Measurements from ENCODE around the gene TUBA4B.

The TUBA4B gene

GRCh38 chr2:219250049-219250781 lies 2.8 kb upstream of the TUBA4B start:
- ChIA-PET POLR2A (interaction anchor here (0.6 to 3.3 kb wide), 7 partner anchors 21 to 204 kb away, joined by 3 to 13 read pairs (median 4); partner anchors contain the start of genes ANKZF1, ATG9A and DNAJB2), CTCF (interaction anchor here (1.3 to 6.3 kb wide), 6 partner anchors 26 to 80 kb away, joined by 3 to 67 read pairs (median 6); partner anchors contain the start of genes ABCB6 and DNAJB2)
- TF ChIP-seq CTCF (IDR thresholded peaks at IDR 0.05; ENCODE audit: insufficient read depth, low read length, missing control alignments): no peak
- no peak overlapping the region for H3K4me3 ChIP-seq (ENCODE audit: low read depth, low read length)
- DNase-seq (ENCODE audit: low read depth, low spot score): no peak

GRCh38 chr2:219251656-219252055 lies 1.4 kb upstream of the TUBA4B start:
- no peak overlapping the region for H3K4me3 ChIP-seq (ENCODE audit: low read depth, low read length)
- DNase-seq (ENCODE audit: low read depth, low spot score): no peak
- TF ChIP-seq CTCF (IDR thresholded peaks at IDR 0.05; ENCODE audit: insufficient read depth, low read length, missing control alignments): no peak
- ChIA-PET CTCF (interaction anchor here (0.5 to 6.3 kb wide), 10 partner anchors 10 to 132 kb away, joined by 3 to 67 read pairs (median 3); partner anchors contain the start of gene DNAJB2), POLR2A (interaction anchor here (0.7 to 1.4 kb wide), 4 partner anchors 14 to 34 kb away, joined by 3 read pairs; no protein-coding TSS in a partner anchor)

GRCh38 chr2:219252084-219252483 lies 959 bp upstream of the TUBA4B start:
- POLR2A ChIA-PET: interaction anchor here (0.7 to 1.4 kb wide), 3 partner anchors 14 to 43 kb away, joined by 3 read pairs; no protein-coding TSS in a partner anchor
- H3K4me3 ChIP-seq (ENCODE audit: low read depth, low read length): no peak overlapping the region
- no peak for DNase-seq (ENCODE audit: low read depth, low spot score)
- no peak for TF ChIP-seq CTCF (IDR thresholded peaks at IDR 0.05; ENCODE audit: insufficient read depth, low read length, missing control alignments)
- CTCF ChIA-PET: interaction anchor here (1.3 to 6.3 kb wide), 7 partner anchors 24 to 132 kb away, joined by 3 to 67 read pairs (median 4); partner anchors contain the start of gene DNAJB2

- CTCF ChIA-PET: interaction anchor here (1.4 to 6.3 kb wide), 5 partner anchors 24 to 133 kb away, joined by 3 to 67 read pairs (median 7); partner anchors contain the start of gene DNAJB2
- POLR2A ChIA-PET: interaction anchor here (0.6 to 1.4 kb wide), 4 partner anchors 15 to 156 kb away, joined by 3 to 5 read pairs (median 4); no protein-coding TSS in a partner anchor
- TF ChIP-seq CTCF (IDR thresholded peaks at IDR 0.05; ENCODE audit: insufficient read depth, low read length, missing control alignments): no peak
- no peak for DNase-seq (ENCODE audit: low read depth, low spot score)
- H3K4me3 ChIP-seq (ENCODE audit: low read depth, low read length): peak overlapping the region; percentile 57
Observed at GRCh38 chr2:219252570-219252899, 508 bp upstream of the TUBA4B start.

GRCh38 chr2:219253753-219254589 lies 928 bp downstream of the TUBA4B start, which contains the start of gene TUBA4A:
Gene TUBA4A, minus strand, starts transcription at chr2:219253918. Its CDS starts 60 bp downstream, at chr2:219253858.
- H3K4me3 ChIP-seq (ENCODE audit: low read depth, low read length): peak within 1 kb of the TSS; percentile 57
- no peak for DNase-seq (ENCODE audit: low read depth, low spot score)
- ChIA-PET CTCF (interaction anchor here (1.1 to 3.2 kb wide), 7 partner anchors 10 to 95 kb away, joined by 3 to 37 read pairs (median 12); no protein-coding TSS in a partner anchor), POLR2A (interaction anchor here (1.0 kb wide), 1 partner anchor 9 kb away, joined by 3 read pairs; the partner anchor contains the start of genes GLB1L and STK16)
- no peak for TF ChIP-seq CTCF (IDR thresholded peaks at IDR 0.05; ENCODE audit: insufficient read depth, low read length, missing control alignments)
